AG10803 (cell line): Measurements from ENCODE around the gene DET1.

Source experiments
- DNase-seq: peaks from one replicate; pipeline ENCODE4 v3.0.0; 2010; ENCODE audit warnings: low read depth
- H3K4me3 ChIP-seq: 2 replicates; pipeline ENCODE4 v1.5.1; 2011; ENCODE audit warnings: mild to moderate bottlenecking, low read length, control low read depth
- CTCF ChIP-seq: conservative IDR thresholded peaks from 2 replicates; pipeline ENCODE4 v1.5.1; 2011; ENCODE audit warnings: mild to moderate bottlenecking, low read length, control low read depth, inconsistent platforms

DET1 gene

GRCh38 chr15:88506628-88507027 lies 39.9 kb downstream of the DET1 start:
- no peak for TF ChIP-seq CTCF
- DNase-seq = no peak
- no peak overlapping the region for H3K4me3 ChIP-seq

GRCh38 chr15:88505721-88506120 lies 40.8 kb downstream of the DET1 start:
- DNase-seq = no peak
- no peak for TF ChIP-seq CTCF
- H3K4me3 ChIP-seq = no peak overlapping the region

GRCh38 chr15:88504445-88504844 lies 42.0 kb downstream of the DET1 start:
- H3K4me3 ChIP-seq = no peak overlapping the region
- no peak for DNase-seq
- TF ChIP-seq CTCF = no peak

GRCh38 chr15:88498996-88499395 lies 47.5 kb downstream of the DET1 start:
- DNase-seq = no peak
- no peak overlapping the region for H3K4me3 ChIP-seq
- no peak for TF ChIP-seq CTCF

- DNase-seq = no peak
- no peak overlapping the region for H3K4me3 ChIP-seq
- TF ChIP-seq CTCF = no peak
Measured at GRCh38 chr15:88497109-88497765, 49.2 kb downstream of the DET1 start.

GRCh38 chr15:88493844-88494243 lies 52.6 kb downstream of the DET1 start:
- no peak for DNase-seq
- TF ChIP-seq CTCF = no peak
- H3K4me3 ChIP-seq = no peak overlapping the region

- TF ChIP-seq CTCF = no peak
- H3K4me3 ChIP-seq = no peak overlapping the region
- no peak for DNase-seq
Measured at GRCh38 chr15:88491158-88491557, 55.3 kb downstream of the DET1 start.
